ENCODE measurements around the gene PRKCZ.

PRKCZ gene

DNA sequence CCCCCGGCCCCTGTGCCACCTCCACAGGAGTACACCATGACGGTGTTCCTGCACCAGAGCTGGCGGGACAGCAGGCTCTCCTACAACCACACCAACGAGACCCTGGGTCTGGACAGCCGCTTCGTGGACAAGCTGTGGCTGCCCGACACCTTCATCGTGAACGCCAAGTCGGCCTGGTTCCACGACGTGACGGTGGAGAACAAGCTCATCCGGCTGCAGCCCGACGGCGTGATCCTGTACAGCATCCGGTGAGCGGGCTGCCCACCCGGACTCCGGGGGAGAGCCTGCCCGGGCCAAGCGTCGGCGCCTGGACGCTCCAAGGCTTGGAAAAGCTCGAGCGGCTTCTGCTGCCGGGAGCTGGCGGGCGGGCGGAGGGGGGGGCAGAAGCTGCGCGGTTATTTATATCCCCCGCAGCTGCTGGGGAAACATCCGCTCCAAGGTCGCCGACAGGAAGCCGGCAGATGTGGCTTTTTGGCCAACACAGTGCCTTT is 24.7 kb upstream of the PRKCZ start:
- no peak for DNase-seq

DNA sequence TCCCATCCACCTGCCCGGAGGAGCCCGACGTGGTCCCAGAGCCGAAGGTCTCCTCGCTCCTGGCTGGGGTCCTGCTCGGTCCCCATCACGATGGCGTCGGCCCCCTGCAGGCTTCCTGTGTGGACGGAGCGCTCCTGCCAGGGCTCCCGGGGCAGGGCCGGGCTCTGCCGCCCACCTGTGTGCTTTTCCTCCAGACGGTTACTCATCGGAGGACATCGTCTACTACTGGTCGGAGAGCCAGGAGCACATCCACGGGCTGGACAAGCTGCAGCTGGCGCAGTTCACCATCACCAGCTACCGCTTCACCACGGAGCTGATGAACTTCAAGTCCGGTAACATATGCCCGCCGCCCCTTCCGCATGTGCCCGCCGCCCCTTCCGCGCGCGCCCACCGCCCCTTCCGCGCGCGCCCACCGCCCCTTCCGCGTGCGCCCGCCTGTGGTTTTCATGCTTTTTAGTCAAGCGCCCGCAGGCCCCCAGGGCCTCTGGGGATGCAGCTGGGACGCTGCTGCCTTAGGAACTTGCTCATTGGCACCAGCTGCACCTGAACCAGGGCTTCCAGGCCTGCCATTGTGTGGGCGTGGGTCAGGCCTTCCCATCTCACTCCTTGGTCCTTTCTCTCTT is 22.1 kb upstream of the PRKCZ start:
- no peak for DNase-seq

DNA sequence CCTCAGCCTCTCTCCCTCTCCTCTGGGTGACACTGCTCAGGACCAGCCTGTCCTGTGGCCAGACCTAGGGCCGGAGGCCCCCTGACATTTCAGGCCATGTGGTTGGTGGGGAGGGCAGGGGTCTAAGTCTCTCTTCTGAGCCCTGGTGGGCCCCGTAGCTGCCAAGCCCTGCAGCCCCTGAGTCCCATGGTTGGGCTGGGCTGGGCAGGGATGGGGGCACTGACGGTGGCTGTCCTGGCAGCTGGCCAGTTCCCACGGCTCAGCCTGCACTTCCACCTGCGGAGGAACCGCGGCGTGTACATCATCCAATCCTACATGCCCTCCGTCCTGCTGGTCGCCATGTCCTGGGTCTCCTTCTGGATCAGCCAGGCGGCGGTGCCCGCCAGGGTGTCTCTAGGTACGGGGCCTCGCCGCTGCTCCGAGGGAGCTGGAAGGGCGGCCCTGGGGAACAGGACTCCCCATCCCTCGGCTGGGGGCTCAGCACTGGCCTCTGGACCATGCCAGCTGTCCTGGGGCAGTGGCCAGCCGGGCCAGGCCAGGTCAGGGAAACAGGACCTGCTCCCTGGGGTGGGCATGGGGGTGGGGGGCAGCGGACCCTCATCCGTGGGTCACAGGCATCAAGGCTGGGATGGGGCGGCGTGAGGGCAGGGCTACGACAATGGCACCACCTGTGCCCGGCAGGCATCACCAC is 21.2 kb upstream of the PRKCZ start:
- DNase-seq: no peak

- no peak for DNase-seq
These were observed 20.6 kb upstream of the PRKCZ start for GRCh38 chr1:2029561-2029960.

DNA sequence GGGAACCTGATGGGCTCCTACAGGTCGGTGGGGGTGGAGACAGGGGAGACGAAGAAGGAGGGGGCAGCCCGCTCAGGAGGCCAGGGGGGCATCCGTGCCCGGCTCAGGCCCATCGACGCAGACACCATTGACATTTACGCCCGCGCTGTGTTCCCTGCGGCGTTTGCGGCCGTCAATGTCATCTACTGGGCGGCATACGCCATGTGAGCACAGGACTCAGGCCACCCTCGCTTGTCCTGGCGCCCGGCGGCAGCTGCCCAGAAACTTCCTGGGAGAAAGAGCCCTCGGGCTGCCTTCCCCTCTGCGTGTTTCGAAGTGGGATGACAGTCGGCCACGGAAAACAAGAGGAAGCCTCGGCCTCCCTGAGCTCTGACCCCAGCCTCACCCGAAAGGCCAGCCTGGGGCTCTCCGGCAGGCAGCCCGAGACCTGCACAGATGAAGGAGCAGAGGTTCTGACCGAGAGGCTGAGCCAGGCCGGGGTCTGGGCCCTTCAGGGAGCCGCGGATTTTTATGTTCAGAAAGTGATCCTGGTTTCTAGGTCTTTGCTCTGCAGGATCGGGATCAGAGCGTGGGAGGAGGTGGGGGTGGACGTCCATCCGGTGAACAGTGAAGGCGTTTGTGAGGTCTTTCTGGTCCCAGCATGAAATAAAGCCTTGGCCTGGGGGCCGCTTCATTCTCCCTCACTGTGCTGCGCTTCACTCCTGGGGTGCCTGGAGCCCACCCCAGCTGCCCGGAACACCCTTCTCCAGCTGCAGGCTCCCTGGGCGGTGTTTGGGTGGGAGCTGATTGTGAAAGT is 19.9 kb upstream of the PRKCZ start:
- DNase-seq: no peak

DNA sequence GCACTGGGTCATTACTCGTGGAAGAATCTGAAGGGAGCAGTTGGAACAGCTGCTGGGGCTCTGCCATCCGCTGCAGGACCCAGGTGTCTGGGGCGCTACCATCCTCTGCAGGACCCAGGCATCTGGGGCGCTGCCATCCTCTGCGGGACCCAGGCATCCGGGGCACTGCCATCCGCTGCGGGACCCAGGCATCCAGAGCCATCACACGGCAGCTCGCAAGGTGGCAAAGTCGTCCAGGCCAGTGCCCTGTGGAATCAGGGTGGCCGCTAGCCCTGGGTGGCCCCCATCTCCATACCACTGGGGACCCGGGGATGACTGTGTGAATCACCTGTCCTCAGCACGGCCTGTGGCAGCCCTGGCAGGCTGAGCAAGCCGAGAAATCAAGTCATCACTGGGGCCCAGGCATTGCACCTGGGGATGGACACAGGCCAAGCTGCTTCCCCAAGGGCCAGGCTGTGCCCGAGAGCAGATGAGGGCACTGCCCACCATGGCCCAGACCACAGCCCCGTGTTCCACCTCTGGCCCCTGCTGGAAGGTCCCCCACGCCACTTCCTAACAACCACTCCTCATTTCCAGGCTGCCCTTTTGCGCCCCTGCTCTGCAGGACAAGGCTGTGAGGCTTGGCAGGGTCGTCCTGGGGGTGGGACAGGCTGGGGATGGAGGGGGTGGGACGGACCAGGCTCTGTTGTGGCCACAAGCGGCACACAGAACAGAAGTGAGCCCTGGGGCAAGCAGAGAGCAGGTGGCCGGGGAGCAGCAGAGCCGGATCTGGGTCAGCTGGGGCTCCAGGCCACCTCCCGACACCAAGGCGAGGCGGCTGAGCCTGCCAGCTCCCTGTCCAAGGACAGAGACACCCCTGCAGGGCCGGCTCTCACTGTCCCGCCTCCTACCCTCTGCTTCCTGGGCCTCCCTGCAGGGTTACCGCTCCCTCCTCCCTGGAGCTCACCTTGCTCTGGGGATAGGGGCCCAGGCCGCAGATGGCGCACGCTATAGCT is 18.4 kb upstream of the PRKCZ start:
- DNase-seq: no peak

GRCh38 chr1:2032737-2033136 is 17.5 kb upstream of the PRKCZ start:
- DNase-seq: no peak

DNA sequence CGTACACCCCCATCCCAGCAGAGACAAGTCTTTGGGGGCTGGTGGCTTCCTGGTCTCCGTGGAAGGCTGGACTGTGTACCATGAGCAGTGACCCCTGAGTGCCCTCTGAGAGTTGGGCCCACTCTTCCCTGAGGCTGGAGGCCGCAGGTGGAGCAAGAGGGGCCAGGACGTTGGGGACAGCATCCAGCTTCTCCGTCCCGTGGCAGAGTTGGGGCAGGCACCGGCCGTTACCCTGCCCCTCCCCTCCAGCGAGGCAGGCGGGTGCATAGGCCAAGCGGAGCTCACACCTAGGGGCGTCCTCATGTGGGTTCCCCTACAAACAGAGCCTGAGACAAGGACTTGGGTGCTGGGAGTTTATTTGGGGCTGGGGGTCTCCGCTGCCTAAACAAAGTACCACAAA is 17.0 kb upstream of the PRKCZ start:
- DNase-seq: no peak

GRCh38 chr1:2036287-2036686 is 13.9 kb upstream of the PRKCZ start:
- DNase-seq: no peak

- no peak for DNase-seq
These were observed 12.8 kb upstream of the PRKCZ start for GRCh38 chr1:2037314-2037979.

DNA sequence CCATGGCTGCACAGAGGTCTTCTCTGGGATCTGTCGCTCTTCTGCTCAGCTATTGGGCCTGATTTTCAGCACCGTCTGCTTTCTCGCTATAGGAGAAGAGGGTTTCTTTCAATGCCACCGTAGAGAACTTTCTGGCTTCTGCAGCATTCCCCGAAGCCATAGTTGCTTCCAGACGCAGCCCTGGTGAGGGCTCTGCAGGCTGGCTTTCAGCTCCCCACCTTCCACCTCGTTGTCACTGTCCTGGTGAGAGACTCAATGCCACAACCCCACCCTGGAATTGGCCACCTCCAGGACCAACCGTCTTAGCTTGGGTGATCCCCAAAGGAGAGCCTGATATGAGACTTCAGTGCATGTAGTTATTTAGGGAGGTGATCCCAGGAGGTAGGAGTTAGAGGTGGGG is 12.0 kb upstream of the PRKCZ start:
- DNase-seq: no peak

- no peak for DNase-seq
These were observed 11.0 kb upstream of the PRKCZ start for GRCh38 chr1:2039251-2039650.

DNA sequence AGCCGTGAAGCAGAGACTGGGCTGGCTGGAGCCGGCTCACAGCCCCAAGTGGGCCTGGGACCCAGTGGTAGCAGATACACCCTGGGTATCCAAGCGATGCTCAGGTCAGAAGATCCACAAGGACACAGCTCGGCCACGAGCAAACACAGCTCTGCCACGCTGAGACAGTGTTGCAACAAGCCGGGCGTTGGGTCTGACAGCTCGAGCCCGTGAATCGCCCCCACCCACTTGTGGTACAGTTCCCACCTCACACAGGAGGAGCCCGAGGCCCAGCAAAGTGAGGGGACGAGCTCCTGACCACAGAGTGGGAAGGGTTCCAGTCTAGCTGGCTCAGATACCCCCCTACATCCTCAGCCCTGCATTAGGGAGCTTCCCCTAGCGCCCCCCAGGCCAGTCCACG is 8.9 kb upstream of the PRKCZ start:
- no peak for DNase-seq

DNA sequence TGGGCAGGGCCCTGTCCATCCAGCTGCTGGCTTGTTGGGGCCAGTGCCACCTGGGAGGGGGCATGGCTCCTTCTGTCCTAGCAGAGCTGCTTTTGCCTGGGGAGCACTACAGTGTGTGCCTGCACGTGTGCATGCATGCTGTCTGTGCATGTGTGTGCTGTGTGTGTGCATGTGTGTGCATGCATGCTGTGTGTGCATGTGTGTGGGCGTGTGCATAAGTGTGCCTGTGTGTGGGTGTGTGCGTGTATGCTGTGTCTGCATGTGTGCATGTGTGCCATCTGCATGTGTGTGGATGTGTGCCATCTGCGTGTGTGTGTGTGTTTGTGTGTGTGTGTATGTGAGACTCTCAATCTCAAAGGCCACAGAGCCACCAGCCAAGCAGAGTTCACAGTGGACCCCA is 8.3 kb upstream of the PRKCZ start:
- DNase-seq: no peak

DNA sequence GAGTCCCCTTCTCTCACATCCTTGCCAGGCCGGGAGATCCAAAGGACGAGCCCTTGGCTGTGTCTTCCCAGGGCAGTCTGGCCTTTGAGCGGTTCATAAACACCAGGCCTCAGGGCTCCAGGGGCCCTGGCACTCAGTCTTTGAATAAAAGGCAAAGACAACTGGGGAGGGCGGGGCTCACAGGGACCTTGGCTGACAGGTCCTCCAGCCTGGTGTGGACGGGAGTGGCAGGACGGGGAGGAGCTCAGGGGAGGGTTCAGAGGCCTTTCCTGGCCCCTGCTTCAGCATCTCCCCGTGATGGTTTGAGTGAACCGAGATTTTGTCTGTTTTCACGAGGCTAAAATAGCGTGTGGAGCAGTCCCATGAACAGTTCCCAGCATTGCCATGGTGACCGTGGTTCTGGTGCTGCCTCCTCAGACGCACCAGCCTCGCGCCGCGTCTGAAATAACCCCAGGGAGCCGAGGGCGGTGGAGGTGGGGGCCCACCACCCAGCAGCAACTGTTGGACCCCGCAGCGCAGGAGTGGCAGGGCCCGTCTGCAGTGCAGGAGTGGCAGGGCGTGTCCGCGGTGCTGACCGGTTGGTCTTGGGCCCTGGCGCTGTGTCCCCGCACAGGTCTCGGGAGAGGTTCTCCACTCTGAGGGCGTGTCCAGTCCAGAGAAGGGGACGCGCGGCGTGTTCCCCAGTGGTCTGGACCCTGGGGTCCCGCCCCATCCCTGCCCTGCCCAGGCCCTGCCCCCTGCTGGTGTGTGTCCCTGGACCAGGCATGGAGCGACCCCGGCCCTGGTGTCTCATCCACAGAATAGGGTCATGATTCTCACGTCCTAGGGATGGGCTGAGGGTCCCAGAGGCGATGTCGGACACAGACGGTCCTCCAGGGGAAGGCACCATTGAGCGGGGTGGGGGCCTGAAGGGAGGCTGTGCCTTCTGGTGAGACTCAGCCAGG is 7.1 kb upstream of the PRKCZ start:
- DNase-seq: no peak

- DNase-seq: no peak
These were observed 6.3 kb upstream of the PRKCZ start for GRCh38 chr1:2043886-2044285.

DNA sequence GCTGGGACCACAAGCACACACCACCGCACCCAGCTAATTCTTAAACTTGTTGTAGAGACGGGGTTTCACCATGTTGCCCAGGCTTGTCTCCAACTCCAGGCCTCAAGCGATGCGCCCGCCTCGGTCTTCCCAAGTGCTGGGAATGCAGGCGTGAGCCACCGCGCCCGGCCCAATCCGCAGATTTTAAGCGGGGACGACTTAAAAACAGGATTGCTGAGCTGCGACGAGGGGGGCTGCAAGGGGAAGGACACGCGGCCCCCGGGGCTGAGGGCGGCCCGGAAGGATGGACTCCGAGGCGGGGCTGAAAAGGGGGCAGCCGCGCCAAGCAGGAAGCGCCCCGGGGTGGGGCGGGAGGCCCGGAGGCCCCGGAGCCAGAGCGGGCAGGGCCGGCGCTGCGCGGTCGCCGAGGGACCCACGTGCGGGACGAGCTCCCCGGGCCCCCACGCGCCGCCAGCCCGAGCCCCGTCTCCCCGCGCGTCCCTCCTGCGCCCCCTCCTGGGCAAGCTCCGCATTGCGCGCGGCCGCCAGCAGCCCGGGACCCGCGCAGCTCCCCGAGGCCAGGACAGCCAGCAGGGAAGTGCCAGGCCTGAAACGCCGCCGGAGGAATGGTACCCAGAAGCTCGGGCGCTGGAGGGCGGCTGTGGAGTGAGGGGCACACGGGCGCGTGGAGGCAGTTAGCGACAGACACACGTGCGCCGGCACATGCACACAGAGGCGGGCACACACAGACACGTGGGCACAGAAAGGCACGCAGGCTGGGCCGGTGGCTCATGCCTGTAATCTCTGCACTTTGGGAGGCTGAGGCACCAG is 5.5 kb upstream of the PRKCZ start:
- peak; percentile 88 for DNase-seq

DNA sequence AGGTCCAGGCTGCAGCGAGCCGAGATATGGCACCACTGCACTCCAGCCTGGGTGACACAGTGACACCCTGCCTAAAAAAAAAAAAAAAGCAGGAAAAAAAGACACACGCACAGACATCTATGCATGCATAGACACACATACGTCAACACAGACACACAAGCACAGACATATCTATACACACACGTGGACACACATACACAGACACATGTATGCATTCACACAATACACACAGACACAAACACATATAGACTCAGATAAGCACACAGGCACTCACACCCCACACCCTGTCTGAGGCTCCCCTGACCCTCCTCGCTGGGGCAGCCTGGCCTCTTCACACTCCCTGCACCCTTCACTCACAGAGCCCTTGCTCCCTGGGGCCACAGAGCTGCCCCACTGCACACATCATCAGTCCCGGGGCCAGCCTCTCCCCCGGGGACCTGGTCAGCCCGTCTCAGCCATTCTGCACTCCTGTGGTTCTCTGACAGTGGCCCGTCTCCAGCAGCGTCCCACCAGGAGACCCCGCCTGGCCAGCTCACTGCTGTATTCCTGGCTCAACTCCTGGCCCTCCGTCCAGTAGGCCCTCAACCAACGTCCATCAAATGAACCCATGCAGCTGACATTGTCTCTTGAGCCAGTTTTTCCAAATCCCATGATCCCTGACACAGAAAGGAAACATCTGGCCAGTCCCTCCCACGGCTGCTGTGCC is 4.6 kb upstream of the PRKCZ start:
- no peak for DNase-seq

DNA sequence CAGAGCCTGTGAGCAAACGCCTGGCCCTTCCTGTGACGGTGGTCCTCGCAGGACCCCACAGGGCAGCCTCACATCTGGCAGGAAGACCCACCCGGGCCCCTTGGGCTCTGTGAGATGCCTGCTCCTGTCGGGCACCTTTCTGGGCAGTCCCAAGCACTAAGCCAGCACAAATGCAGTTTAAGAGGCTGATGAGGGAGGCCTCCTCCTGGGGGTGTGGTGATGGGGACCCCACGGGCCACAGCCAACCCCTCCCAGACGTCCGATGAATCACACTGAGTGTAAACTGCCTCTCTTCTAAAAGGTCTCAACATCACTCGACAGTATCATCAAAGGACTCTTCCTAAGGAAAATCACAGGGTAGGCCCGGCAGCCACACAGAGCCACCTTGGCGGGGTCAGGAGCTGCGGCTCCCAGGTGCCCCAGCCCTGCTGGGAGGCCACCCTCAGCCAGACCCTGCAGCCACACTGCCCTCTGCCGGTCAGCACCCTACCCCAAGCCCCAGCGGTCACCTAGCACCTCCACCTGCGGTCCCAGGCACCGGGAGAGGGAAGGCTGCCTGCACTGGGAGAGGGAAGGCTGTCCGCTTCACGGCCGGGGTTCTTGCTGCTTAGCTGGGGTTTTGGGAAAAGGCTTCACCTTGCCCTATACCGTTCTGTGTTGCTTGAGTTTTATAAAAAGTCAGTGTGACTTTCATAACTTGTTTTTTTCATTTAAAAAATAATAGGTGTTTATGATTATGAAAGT is 3.9 kb upstream of the PRKCZ start:
- peak; percentile 94 for DNase-seq

All from islet precursor cell (in vitro differentiated cells).